Sigmoid colon (tissue), 4 donors: ENCODE data around the gene ITGA11.

ENCODE experiments used
- POLR2A ChIP-seq, 2 donors: fragments of 450-650 bp; IDR thresholded peaks; one replicate each; pipeline ENCODE4 v1.6.1; 2016; ENCODE audit warnings: antibody characterized with exemption in 2 of 2, mild to moderate bottlenecking in 2 of 2, moderate library complexity in 2 of 2
- POLR2AphosphoS5 ChIP-seq, 4 donors: sonication (generic); formaldehyde crosslinking; IDR thresholded peaks; one replicate each; pipeline ENCODE4 v1.6.1; 2017; ENCODE audit warnings: antibody characterized with exemption in 4 of 4

GRCh38 chr15:68463444-68463843 lies 31.5 kb upstream of the ITGA11 start:
- TF ChIP-seq POLR2A (IDR thresholded peaks at IDR 0.05) (no peak), POLR2AphosphoS5 (IDR thresholded peaks at IDR 0.05) (no peak)
